GM13977 (cell line): ENCODE results near the gene KLF6.

Experiments
- DNase-seq: peaks from one replicate; pipeline ENCODE4 v3.0.0; 2012; ENCODE audit warnings: low spot score
- CTCF ChIP-seq: IDR thresholded peaks from 2 replicates; pipeline ENCODE4 v1.5.1; 2012; ENCODE audit warnings: mild to moderate bottlenecking, control low read depth; ENCODE audit not compliant: insufficient read depth; ENCODE audit errors: extremely low read depth, missing control alignments
- in situ Hi-C: fragments of 300-500 bp; cut with MboI; formaldehyde crosslinking; loops from one replicate; pipeline ENCODE4 v1.12.0; 2022; ENCODE audit warnings: low sequenced_read_pairs, low pct_unique_long_range_greater_than_20kb, mixed read lengths, inconsistent platforms; ENCODE audit not compliant: unreplicated experiment

KLF6 gene

GRCh38 chr10:3822541-3823330, 37.7 kb upstream of the KLF6 start:
- no peak for TF ChIP-seq CTCF
- in situ Hi-C loops, result no loop called here
- no peak for DNase-seq

GRCh38 chr10:3820255-3820654, 35.2 kb upstream of the KLF6 start:
- no peak for TF ChIP-seq CTCF
- no peak for DNase-seq
- in situ Hi-C loops, result no loop called here

GRCh38 chr10:3816995-3817394, 32.0 kb upstream of the KLF6 start:
- DNase-seq, result no peak
- in situ Hi-C loops, result no loop called here

GRCh38 chr10:3814838-3815220, 29.8 kb upstream of the KLF6 start:
- in situ Hi-C loops, result no loop called here
- no peak for DNase-seq
- TF ChIP-seq CTCF, result no peak

More at GRCh38 chr10:3816995-3817394, 32.0 kb upstream of the KLF6 start:
- TF ChIP-seq CTCF, result no peak

- in situ Hi-C loops, result no loop called here
- no peak for DNase-seq
- no peak for TF ChIP-seq CTCF
These were observed 29.2 kb upstream of the KLF6 start for GRCh38 chr10:3813986-3814837.

GRCh38 chr10:3813267-3813666, 28.3 kb upstream of the KLF6 start:
- TF ChIP-seq CTCF, result no peak
- in situ Hi-C loops, result no loop called here
- DNase-seq, result no peak
